Measurements from ENCODE around the gene MAP1B.

GRCh38 chr5:72248410-72248981, 141.2 kb downstream of the MAP1B start:
- TF ChIP-seq, protein P1, sequence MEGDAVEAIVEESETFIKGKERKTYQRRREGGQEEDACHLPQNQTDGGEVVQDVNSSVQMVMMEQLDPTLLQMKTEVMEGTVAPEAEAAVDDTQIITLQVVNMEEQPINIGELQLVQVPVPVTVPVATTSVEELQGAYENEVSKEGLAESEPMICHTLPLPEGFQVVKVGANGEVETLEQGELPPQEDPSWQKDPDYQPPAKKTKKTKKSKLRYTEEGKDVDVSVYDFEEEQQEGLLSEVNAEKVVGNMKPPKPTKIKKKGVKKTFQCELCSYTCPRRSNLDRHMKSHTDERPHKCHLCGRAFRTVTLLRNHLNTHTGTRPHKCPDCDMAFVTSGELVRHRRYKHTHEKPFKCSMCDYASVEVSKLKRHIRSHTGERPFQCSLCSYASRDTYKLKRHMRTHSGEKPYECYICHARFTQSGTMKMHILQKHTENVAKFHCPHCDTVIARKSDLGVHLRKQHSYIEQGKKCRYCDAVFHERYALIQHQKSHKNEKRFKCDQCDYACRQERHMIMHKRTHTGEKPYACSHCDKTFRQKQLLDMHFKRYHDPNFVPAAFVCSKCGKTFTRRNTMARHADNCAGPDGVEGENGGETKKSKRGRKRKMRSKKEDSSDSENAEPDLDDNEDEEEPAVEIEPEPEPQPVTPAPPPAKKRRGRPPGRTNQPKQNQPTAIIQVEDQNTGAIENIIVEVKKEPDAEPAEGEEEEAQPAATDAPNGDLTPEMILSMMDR (IDR thresholded peaks at IDR 0.05; ENCODE audit: borderline replicate concordance, extremely low read depth, low read length, poor library complexity, severe bottlenecking): no peak
- TF ChIP-seq EZH2 (IDR thresholded peaks at IDR 0.05; ENCODE audit: borderline replicate concordance, low read depth, low read length, severe bottlenecking): no peak
